SK-MEL-5 (cell line): ENCODE data around the gene CLPTM1L. TPM values are rescaled to one million over a fixed set of nuclear protein-coding genes. Genes with fewer than 3 reads are reported as not detected.
"Not testable (repeated sequence)": the region's sequence is repeated elsewhere in the genome, so short reads cannot be mapped to it uniquely, and the experiment has no call there.

Experiments used
- DNase-seq: peaks from one replicate; pipeline ENCODE4 v3.0.0-alpha.2; 2016; ENCODE audit warnings: low read depth, low spot score
- in situ Hi-C: cut with HindIII; loops from 2 replicates; pipeline ENCODE4 v1.10.0; 2016; ENCODE audit warnings: low sequenced_read_pairs, high pct_unique_total_duplicates, low pct_unique_long_range_greater_than_20kb
- total RNA-seq: library from RNA; depleted of rRNA; stranded (reverse); fragments of >200 nt; shearing (Covaris generic); gene quantifications from 2 replicates; pipeline ENCODE4 v1.2.3, GENCODE V29; 2014

The CLPTM1L gene
- total RNA-seq, 1 experiment from 2014 or later: 632 TPM

GRCh38 chr5:1367149-1367548, 22.2 kb upstream of the CLPTM1L start:
- in situ Hi-C loops: no loop called here
- DNase-seq: peak; percentile 44

GRCh38 chr5:1366514-1366913, 21.6 kb upstream of the CLPTM1L start:
- in situ Hi-C loops: no loop called here

GRCh38 chr5:1364211-1364610, 19.3 kb upstream of the CLPTM1L start:
- in situ Hi-C loops: no loop called here
- DNase-seq: no peak

More at GRCh38 chr5:1366514-1366913, 21.6 kb upstream of the CLPTM1L start:
- no peak for DNase-seq

- no peak for DNase-seq
- in situ Hi-C loops: no loop called here
Observed at GRCh38 chr5:1363581-1363980, 18.7 kb upstream of the CLPTM1L start.

GRCh38 chr5:1363160-1363559, 18.3 kb upstream of the CLPTM1L start:
- no peak for DNase-seq
- in situ Hi-C loops: no loop called here

GRCh38 chr5:1362242-1363015, 17.5 kb upstream of the CLPTM1L start:
- no peak for DNase-seq
- in situ Hi-C loops: no loop called here

GRCh38 chr5:1360861-1361260, 16.0 kb upstream of the CLPTM1L start:
- in situ Hi-C loops: no loop called here
- no peak for DNase-seq

- DNase-seq, in situ Hi-C loops: not testable (repeated sequence)
Observed at GRCh38 chr5:1360367-1360766, 15.5 kb upstream of the CLPTM1L start.

GRCh38 chr5:1359713-1360112, 14.8 kb upstream of the CLPTM1L start:
- in situ Hi-C loops: no loop called here

GRCh38 chr5:1359031-1359645, 14.2 kb upstream of the CLPTM1L start:
- no peak for DNase-seq
- in situ Hi-C loops: no loop called here

More at GRCh38 chr5:1359713-1360112, 14.8 kb upstream of the CLPTM1L start:
- DNase-seq: no peak

- DNase-seq: no peak
- in situ Hi-C loops: no loop called here
Observed at GRCh38 chr5:1358726-1359025, 13.8 kb upstream of the CLPTM1L start.

GRCh38 chr5:1357946-1358725, 13.2 kb upstream of the CLPTM1L start:
- no peak for DNase-seq
- in situ Hi-C loops: no loop called here

- DNase-seq: no peak
- in situ Hi-C loops: no loop called here
Observed at GRCh38 chr5:1356873-1357787, 12.2 kb upstream of the CLPTM1L start.

GRCh38 chr5:1354576-1354975, 9.7 kb upstream of the CLPTM1L start:
- DNase-seq: no peak
- in situ Hi-C loops: no loop called here

- in situ Hi-C loops: no loop called here
- DNase-seq: no peak
Observed at GRCh38 chr5:1352231-1353219, 7.6 kb upstream of the CLPTM1L start.

- in situ Hi-C loops: no loop called here
- peak; percentile 45 for DNase-seq
Observed at GRCh38 chr5:1351156-1351555, 6.3 kb upstream of the CLPTM1L start.

GRCh38 chr5:1349246-1349645, 4.3 kb upstream of the CLPTM1L start:
- in situ Hi-C loops: no loop called here

More at GRCh38 chr5:1349246-1349645, 4.3 kb upstream of the CLPTM1L start:
- DNase-seq: peak; percentile 74
